ENCODE results near the gene MACROD2. TPM values are rescaled to one million over a fixed set of nuclear protein-coding genes. Genes with fewer than 3 reads are reported as not detected.

MACROD2 gene
- polyA plus RNA-seq, 4 donors = 1.00 to 4.8 (median 1.4) TPM

DNA sequence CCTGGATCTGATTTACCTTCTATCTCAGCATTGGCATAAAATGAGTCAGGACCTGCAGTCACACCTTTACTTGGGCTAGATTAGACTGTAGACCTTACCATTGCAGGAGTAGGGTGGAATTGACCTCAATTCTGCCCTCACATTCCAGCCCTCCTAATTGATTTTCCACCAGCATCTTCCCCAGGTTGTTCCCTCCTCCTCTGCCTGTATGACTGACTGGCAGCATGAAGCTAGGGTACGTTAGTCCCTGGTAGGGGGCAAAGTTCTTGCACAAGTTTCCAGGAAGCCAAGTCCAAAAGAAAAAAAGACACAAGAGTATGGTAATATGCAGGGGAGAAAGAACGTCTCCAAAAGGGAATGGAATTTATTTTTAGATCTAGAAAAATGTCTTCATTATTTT is 567.7 kb downstream of the MACROD2 start:
- no peaks in the 10 kb centered on the region for H3K36me3 ChIP-seq (ENCODE audit: control insufficient read depth in 3 of 3, insufficient read depth in 2 of 3, low read depth in 1 of 3, low read length in 3 of 3)
- peak; percentile 46 to 62 for DNase-seq
- no peaks in the 10 kb centered on the region for H3K27me3 ChIP-seq (ENCODE audit: control insufficient read depth in 3 of 3, insufficient read depth in 3 of 3, low read length in 3 of 3)
- WGBS, 3 donors = 15 to 45% (median 27%) methylated on average over 2 of the region's 2 CpGs
- no peaks in the 10 kb centered on the region for H3K9me3 ChIP-seq (ENCODE audit: control insufficient read depth in 2 of 2, insufficient read depth in 1 of 2, low read depth in 1 of 2, low read length in 1 of 2)
- H3K4me1 ChIP-seq (ENCODE audit: control insufficient read depth in 3 of 3, insufficient read depth in 2 of 3, low read depth in 1 of 3, low read length in 2 of 3) = peaks cover 0 to 3% (median 0%) of the 10 kb centered on the region in 3 donors
- H3K27ac ChIP-seq (ENCODE audit: low read depth in 1 of 3, low read length in 2 of 3) = no peak overlapping the region
- no peak for FAIRE-seq
- no peak overlapping the region for H3K4me3 ChIP-seq (ENCODE audit: low read depth in 1 of 3, low read length in 3 of 3)

GRCh38 chr20:14566505-14566904 is 571.2 kb downstream of the MACROD2 start:
- DNase-seq (peak; percentile 18 to 60), FAIRE-seq (no peak)
- H3K36me3 ChIP-seq (ENCODE audit: control insufficient read depth in 3 of 3, insufficient read depth in 2 of 3, low read depth in 1 of 3, low read length in 3 of 3) = no peaks in the 10 kb centered on the region
- no peaks in the 10 kb centered on the region for H3K27me3 ChIP-seq (ENCODE audit: control insufficient read depth in 3 of 3, insufficient read depth in 3 of 3, low read length in 3 of 3)
- WGBS, 3 donors = 56 to 79% (median 72%) methylated on average over 2 of the region's 2 CpGs
- peak overlapping the region in 1 of 3 donors; percentile 51 for H3K27ac ChIP-seq (ENCODE audit: low read depth in 1 of 3, low read length in 2 of 3)
- no peak overlapping the region for H3K4me3 ChIP-seq (ENCODE audit: low read depth in 1 of 3, low read length in 3 of 3)
- peaks cover 0 to 3% (median 0%) of the 10 kb centered on the region in 3 donors for H3K4me1 ChIP-seq (ENCODE audit: control insufficient read depth in 3 of 3, insufficient read depth in 2 of 3, low read depth in 1 of 3, low read length in 2 of 3)
- no peaks in the 10 kb centered on the region for H3K9me3 ChIP-seq (ENCODE audit: control insufficient read depth in 2 of 2, insufficient read depth in 1 of 2, low read depth in 1 of 2, low read length in 1 of 2)

GRCh38 chr20:14568225-14568624 is 572.9 kb downstream of the MACROD2 start:
- Histone ChIP-seq H3K4me3 (ENCODE audit: low read depth in 1 of 3, low read length in 3 of 3) (no peak overlapping the region), H3K36me3 (ENCODE audit: control insufficient read depth in 3 of 3, insufficient read depth in 2 of 3, low read depth in 1 of 3, low read length in 3 of 3) (no peaks in the 10 kb centered on the region), H3K9me3 (ENCODE audit: control insufficient read depth in 2 of 2, insufficient read depth in 1 of 2, low read depth in 1 of 2, low read length in 1 of 2) (no peaks in the 10 kb centered on the region), H3K4me1 (ENCODE audit: control insufficient read depth in 3 of 3, insufficient read depth in 2 of 3, low read depth in 1 of 3, low read length in 2 of 3) (no peaks in the 10 kb centered on the region), H3K27me3 (ENCODE audit: control insufficient read depth in 3 of 3, insufficient read depth in 3 of 3, low read length in 3 of 3) (no peaks in the 10 kb centered on the region), H3K27ac (ENCODE audit: low read depth in 1 of 3, low read length in 2 of 3) (no peak overlapping the region)
- FAIRE-seq = no peak
- 80 to 94% (median 90%) methylated on average over 3 of the region's 3 CpGs for WGBS, 3 donors
- DNase-seq = no peak

GRCh38 chr20:14568701-14569100 is 573.4 kb downstream of the MACROD2 start:
- H3K4me1 ChIP-seq (ENCODE audit: control insufficient read depth in 3 of 3, insufficient read depth in 2 of 3, low read depth in 1 of 3, low read length in 2 of 3) = no peaks in the 10 kb centered on the region
- FAIRE-seq (no peak), DNase-seq (no peak)
- no peak overlapping the region for H3K27ac ChIP-seq (ENCODE audit: low read depth in 1 of 3, low read length in 2 of 3)
- no peaks in the 10 kb centered on the region for H3K36me3 ChIP-seq (ENCODE audit: control insufficient read depth in 3 of 3, insufficient read depth in 2 of 3, low read depth in 1 of 3, low read length in 3 of 3)
- no peaks in the 10 kb centered on the region for H3K9me3 ChIP-seq (ENCODE audit: control insufficient read depth in 2 of 2, insufficient read depth in 1 of 2, low read depth in 1 of 2, low read length in 1 of 2)
- no peaks in the 10 kb centered on the region for H3K27me3 ChIP-seq (ENCODE audit: control insufficient read depth in 3 of 3, insufficient read depth in 3 of 3, low read length in 3 of 3)
- H3K4me3 ChIP-seq (ENCODE audit: low read depth in 1 of 3, low read length in 3 of 3) = no peak overlapping the region
- 92 to 97% (median 94%) methylated on average over 3 of the region's 3 CpGs for WGBS, 3 donors

DNA sequence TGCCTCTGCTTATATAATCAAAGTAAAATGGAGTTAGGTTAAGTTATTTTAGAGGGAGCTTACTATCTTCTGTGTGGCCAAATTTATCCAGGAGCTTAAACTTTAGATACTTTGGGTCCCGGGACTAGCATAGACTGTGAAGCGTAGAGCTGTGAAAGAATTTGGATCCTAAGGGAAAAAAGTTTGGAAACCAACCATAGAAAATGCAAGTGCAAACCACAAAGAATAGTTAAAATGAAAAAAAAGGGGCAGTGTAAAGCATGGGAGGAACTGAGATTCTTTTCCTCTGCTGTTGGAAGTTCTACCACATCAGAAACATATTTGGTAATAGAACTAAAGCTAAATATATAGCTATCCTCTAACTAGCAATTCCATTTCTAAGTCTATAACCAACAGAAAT is 574.3 kb downstream of the MACROD2 start:
- FAIRE-seq (no peak), DNase-seq (no peak)
- Histone ChIP-seq H3K4me3 (ENCODE audit: low read depth in 1 of 3, low read length in 3 of 3) (no peak overlapping the region), H3K27ac (ENCODE audit: low read depth in 1 of 3, low read length in 2 of 3) (no peak overlapping the region), H3K9me3 (ENCODE audit: control insufficient read depth in 2 of 2, insufficient read depth in 1 of 2, low read depth in 1 of 2, low read length in 1 of 2) (no peaks in the 10 kb centered on the region), H3K4me1 (ENCODE audit: control insufficient read depth in 3 of 3, insufficient read depth in 2 of 3, low read depth in 1 of 3, low read length in 2 of 3) (no peaks in the 10 kb centered on the region), H3K36me3 (ENCODE audit: control insufficient read depth in 3 of 3, insufficient read depth in 2 of 3, low read depth in 1 of 3, low read length in 3 of 3) (no peaks in the 10 kb centered on the region), H3K27me3 (ENCODE audit: control insufficient read depth in 3 of 3, insufficient read depth in 3 of 3, low read length in 3 of 3) (no peaks in the 10 kb centered on the region)
- 92 to 97% (median 93%) methylated on average over 2 of the region's 2 CpGs for WGBS, 3 donors

GRCh38 chr20:14570811-14571210 is 575.5 kb downstream of the MACROD2 start:
- Histone ChIP-seq H3K9me3 (ENCODE audit: control insufficient read depth in 2 of 2, insufficient read depth in 1 of 2, low read depth in 1 of 2, low read length in 1 of 2) (no peaks in the 10 kb centered on the region), H3K4me1 (ENCODE audit: control insufficient read depth in 3 of 3, insufficient read depth in 2 of 3, low read depth in 1 of 3, low read length in 2 of 3) (no peaks in the 10 kb centered on the region), H3K27ac (ENCODE audit: low read depth in 1 of 3, low read length in 2 of 3) (no peak overlapping the region), H3K27me3 (ENCODE audit: control insufficient read depth in 3 of 3, insufficient read depth in 3 of 3, low read length in 3 of 3) (no peaks in the 10 kb centered on the region), H3K36me3 (ENCODE audit: control insufficient read depth in 3 of 3, insufficient read depth in 2 of 3, low read depth in 1 of 3, low read length in 3 of 3) (no peaks in the 10 kb centered on the region), H3K4me3 (ENCODE audit: low read depth in 1 of 3, low read length in 3 of 3) (no peak overlapping the region)
- no peak for DNase-seq
- FAIRE-seq = no peak
- WGBS, 3 donors = 67 to 79% (median 73%) methylated on average over 2 of the region's 2 CpGs

- DNase-seq (peak in 1 of 2 donors; percentile 29), FAIRE-seq (no peak)
- Histone ChIP-seq H3K27me3 (ENCODE audit: control insufficient read depth in 3 of 3, insufficient read depth in 3 of 3, low read length in 3 of 3) (no peaks in the 10 kb centered on the region), H3K9me3 (ENCODE audit: control insufficient read depth in 2 of 2, insufficient read depth in 1 of 2, low read depth in 1 of 2, low read length in 1 of 2) (no peaks in the 10 kb centered on the region), H3K4me1 (ENCODE audit: control insufficient read depth in 3 of 3, insufficient read depth in 2 of 3, low read depth in 1 of 3, low read length in 2 of 3) (no peaks in the 10 kb centered on the region), H3K4me3 (ENCODE audit: low read depth in 1 of 3, low read length in 3 of 3) (no peak overlapping the region), H3K36me3 (ENCODE audit: control insufficient read depth in 3 of 3, insufficient read depth in 2 of 3, low read depth in 1 of 3, low read length in 3 of 3) (no peaks in the 10 kb centered on the region), H3K27ac (ENCODE audit: low read depth in 1 of 3, low read length in 2 of 3) (no peak overlapping the region)
- 41 to 76% (median 42%) methylated on average over 3 of the region's 3 CpGs for WGBS, 3 donors
Observed at GRCh38 chr20:14573676-14574075, 578.4 kb downstream of the MACROD2 start.

DNA sequence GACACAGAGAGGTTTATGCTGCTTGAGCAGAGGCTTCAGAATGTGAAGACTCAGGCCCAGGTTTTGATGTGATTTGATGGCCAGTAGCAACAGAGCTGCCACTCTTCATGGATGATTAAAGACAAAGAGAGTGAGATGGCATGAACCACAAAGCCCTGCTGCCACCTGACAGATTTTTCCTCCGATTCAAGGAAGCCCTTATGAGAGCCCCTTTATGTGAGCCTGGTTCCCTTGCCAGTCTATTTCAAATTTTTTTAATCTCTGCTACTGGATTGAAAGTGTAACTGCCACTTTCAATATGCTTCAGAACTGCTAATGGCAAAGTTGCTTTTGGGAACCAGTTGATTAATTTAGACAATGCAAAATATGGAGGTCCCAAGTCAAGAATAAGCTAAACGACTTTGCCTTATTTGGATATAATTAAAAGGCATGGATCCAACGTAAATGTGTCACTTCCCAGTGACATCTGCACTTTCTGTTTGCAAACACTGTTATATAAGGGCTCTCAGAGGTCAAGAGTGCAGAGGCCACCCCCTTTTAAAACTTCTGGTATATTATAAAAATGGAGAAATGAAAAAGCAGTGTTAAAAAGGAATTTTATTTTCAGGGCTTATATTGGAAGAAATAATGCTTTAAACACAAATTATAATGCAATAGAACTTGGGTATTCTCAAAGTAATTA is 581.0 kb downstream of the MACROD2 start:
- Histone ChIP-seq H3K4me1 (ENCODE audit: control insufficient read depth in 3 of 3, insufficient read depth in 2 of 3, low read depth in 1 of 3, low read length in 2 of 3) (no peaks in the 10 kb centered on the region), H3K36me3 (ENCODE audit: control insufficient read depth in 3 of 3, insufficient read depth in 2 of 3, low read depth in 1 of 3, low read length in 3 of 3) (no peaks in the 10 kb centered on the region), H3K27ac (ENCODE audit: low read depth in 1 of 3, low read length in 2 of 3) (no peak overlapping the region), H3K27me3 (ENCODE audit: control insufficient read depth in 3 of 3, insufficient read depth in 3 of 3, low read length in 3 of 3) (no peaks in the 10 kb centered on the region), H3K4me3 (ENCODE audit: low read depth in 1 of 3, low read length in 3 of 3) (no peak overlapping the region), H3K9me3 (ENCODE audit: control insufficient read depth in 2 of 2, insufficient read depth in 1 of 2, low read depth in 1 of 2, low read length in 1 of 2) (no peaks in the 10 kb centered on the region)
- FAIRE-seq (peak; percentile 49), DNase-seq (no peak)
- 43 to 54% (median 44%) methylated on average over 3 of the region's 3 CpGs for WGBS, 3 donors
